Kidney (tissue), 14 donors: ENCODE measurements around the gene EXO1. TPM values are rescaled to one million over a fixed set of nuclear protein-coding genes. Genes with fewer than 3 reads are reported as not detected.

Source experiments
- DNase-seq, 5 donors: peaks; one replicate each; pipeline ENCODE4 v3.0.0-alpha.2; 2013 to 2020
- FAIRE-seq: peaks from 2 replicates; lab custom pipeline; 2012; peaks lifted over from hg19 to GRCh38; lab: Jason Lieb, UNC
- H3K27ac ChIP-seq, 2 donors: one replicate each; pipeline ENCODE4 v1.7.0; 2013; ENCODE audit warnings: low read depth in 2 of 2, low read length in 2 of 2, inconsistent platforms in 1 of 2
- H3K27me3 ChIP-seq: one replicate; pipeline ENCODE4 v1.7.1; 2013; ENCODE audit warnings: low read length, inconsistent platforms; ENCODE audit not compliant: control insufficient read depth, insufficient read depth
- H3K36me3 ChIP-seq, 3 donors: one replicate each; pipeline versions ENCODE4 v1.7.0 to v1.7.1; 2013; ENCODE audit warnings: low read length in 3 of 3, control low read depth in 1 of 3, inconsistent platforms in 1 of 3; ENCODE audit not compliant: insufficient read depth in 3 of 3, control insufficient read depth in 2 of 3
- H3K4me1 ChIP-seq, 3 donors: one replicate each; pipeline versions ENCODE4 v1.7.0 to v1.7.1; 2013; ENCODE audit warnings: low read length in 3 of 3, inconsistent platforms in 1 of 3, low read depth in 1 of 3; ENCODE audit not compliant: control insufficient read depth in 2 of 3, insufficient read depth in 2 of 3
- H3K4me3 ChIP-seq, 3 donors: one replicate each; pipeline versions ENCODE4 v1.7.0 to v1.8.1; 2013; ENCODE audit warnings: low read length in 3 of 3, control low read depth in 1 of 3, inconsistent platforms in 1 of 3
- H3K9ac ChIP-seq, 3 donors: one replicate each; pipeline versions ENCODE4 v1.7.0 to v1.7.1; 2013; ENCODE audit warnings: low read length in 3 of 3, control low read depth in 1 of 3, inconsistent platforms in 1 of 3
- H3K9me3 ChIP-seq, 3 donors: one replicate each; pipeline versions ENCODE4 v1.7.0 to v1.7.1; 2013; ENCODE audit warnings: low read length in 3 of 3, control low read depth in 1 of 3, inconsistent platforms in 1 of 3; ENCODE audit not compliant: control insufficient read depth in 2 of 3, insufficient read depth in 1 of 3
- intact Hi-C: fragments of 100-400 bp; cut with DNase I; formaldehyde crosslinking; loops from one replicate; pipeline ENCODE4 v1.11.1; 2022
- polyA plus RNA-seq: library from polyadenylated mRNA; stranded (reverse); fragments of 350-450 nt; fragmentation: Illumina TruSeq; extraction: RNeasy Lipid Tissue Mini Kit (QIAGEN cat#74804); gene quantifications from one replicate; pipeline ENCODE4 v1.2.3, GENCODE V29; 2014; ENCODE audit warnings: low read depth, low replicate concordance; ENCODE audit not compliant: insufficient read depth
- total RNA-seq: library from RNA; stranded (reverse); fragmentation: NEBNext Ultra II Directional; extraction: Animal tissue kit (Norgen Biotek cat#: 25700); gene quantifications from one replicate; pipeline ENCODE4 v1.2.1, GENCODE V29; 2021
- TF ChIP-seq, protein P1 (sequence below): IDR thresholded peaks from 3 replicates; pipeline ENCODE4 v1.5.1; 2012; ENCODE audit warnings: mild to moderate bottlenecking, moderate library complexity, borderline replicate concordance; ENCODE audit not compliant: insufficient read depth; ENCODE audit errors: extremely low read depth
- donor health status: control.
- donor health status: control.
- donor health status: control.
- donor health status: control.
- donor health status: control.
- donor health status: DM: yes; HTN: yes; CAD: no.
- donor health status: Normal renal cell carcinoma (clear cell type).

Gene EXO1
- total and polyA plus RNA-seq, 2 donors from 2014 or later, result 0.69 TPM; not detected in 1

GRCh38 chr1:241888232-241888631 is 40.2 kb downstream of the EXO1 start:
- intact Hi-C loops, result no loop called here

GRCh38 chr1:241891296-241891695 is 43.3 kb downstream of the EXO1 start:
- FAIRE-seq (no peak), DNase-seq (no peak)
- Histone ChIP-seq H3K9ac (no peak overlapping the region), H3K4me3 (no peak overlapping the region), H3K9me3 (no peaks in the 10 kb centered on the region), H3K36me3 (no peaks in the 10 kb centered on the region), H3K4me1 (no peaks in the 10 kb centered on the region), H3K27me3 (no peaks in the 10 kb centered on the region), H3K27ac (no peak overlapping the region)
- TF ChIP-seq, protein P1, sequence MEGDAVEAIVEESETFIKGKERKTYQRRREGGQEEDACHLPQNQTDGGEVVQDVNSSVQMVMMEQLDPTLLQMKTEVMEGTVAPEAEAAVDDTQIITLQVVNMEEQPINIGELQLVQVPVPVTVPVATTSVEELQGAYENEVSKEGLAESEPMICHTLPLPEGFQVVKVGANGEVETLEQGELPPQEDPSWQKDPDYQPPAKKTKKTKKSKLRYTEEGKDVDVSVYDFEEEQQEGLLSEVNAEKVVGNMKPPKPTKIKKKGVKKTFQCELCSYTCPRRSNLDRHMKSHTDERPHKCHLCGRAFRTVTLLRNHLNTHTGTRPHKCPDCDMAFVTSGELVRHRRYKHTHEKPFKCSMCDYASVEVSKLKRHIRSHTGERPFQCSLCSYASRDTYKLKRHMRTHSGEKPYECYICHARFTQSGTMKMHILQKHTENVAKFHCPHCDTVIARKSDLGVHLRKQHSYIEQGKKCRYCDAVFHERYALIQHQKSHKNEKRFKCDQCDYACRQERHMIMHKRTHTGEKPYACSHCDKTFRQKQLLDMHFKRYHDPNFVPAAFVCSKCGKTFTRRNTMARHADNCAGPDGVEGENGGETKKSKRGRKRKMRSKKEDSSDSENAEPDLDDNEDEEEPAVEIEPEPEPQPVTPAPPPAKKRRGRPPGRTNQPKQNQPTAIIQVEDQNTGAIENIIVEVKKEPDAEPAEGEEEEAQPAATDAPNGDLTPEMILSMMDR, result no peak
- intact Hi-C loops, result no loop called here

More at GRCh38 chr1:241888232-241888631, 40.2 kb downstream of the EXO1 start:
- H3K4me3 ChIP-seq, result peak overlapping the region in 1 of 3 donors; percentile 7
- H3K36me3 ChIP-seq, result no peaks in the 10 kb centered on the region
- no peaks in the 10 kb centered on the region for H3K27me3 ChIP-seq
- FAIRE-seq (no peak), DNase-seq (no peak)
- no peak overlapping the region for H3K9ac ChIP-seq
- TF ChIP-seq, protein P1, result no peak
- no peak overlapping the region for H3K27ac ChIP-seq
- no peaks in the 10 kb centered on the region for H3K9me3 ChIP-seq
- no peaks in the 10 kb centered on the region for H3K4me1 ChIP-seq

DNA sequence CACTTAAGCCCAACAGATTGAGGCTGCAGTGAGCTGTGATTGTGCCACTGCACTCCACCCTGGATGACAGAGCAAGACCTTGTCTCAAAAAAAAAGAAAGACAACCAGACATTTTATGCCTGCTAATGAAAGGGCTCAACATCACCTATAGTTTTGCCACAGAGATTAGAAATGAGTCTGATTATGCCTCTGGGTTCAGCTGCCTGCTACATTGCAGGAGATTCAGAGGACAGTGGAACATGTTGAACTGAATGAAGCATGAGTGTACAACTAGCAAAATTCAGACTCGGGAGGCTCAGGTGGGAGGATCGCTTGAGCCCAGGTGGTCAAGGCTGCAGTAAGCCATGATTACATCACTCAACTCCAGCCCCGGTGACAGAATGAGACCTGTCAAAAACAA is 46.0 kb downstream of the EXO1 start:
- TF ChIP-seq, protein P1, result no peak
- Histone ChIP-seq H3K27ac (no peak overlapping the region), H3K36me3 (no peaks in the 10 kb centered on the region), H3K9me3 (no peaks in the 10 kb centered on the region), H3K9ac (no peak overlapping the region), H3K4me3 (no peak overlapping the region), H3K4me1 (no peaks in the 10 kb centered on the region), H3K27me3 (no peaks in the 10 kb centered on the region)
- DNase-seq, result no peak
- FAIRE-seq, result no peak
- intact Hi-C loops, result no loop called here

DNA sequence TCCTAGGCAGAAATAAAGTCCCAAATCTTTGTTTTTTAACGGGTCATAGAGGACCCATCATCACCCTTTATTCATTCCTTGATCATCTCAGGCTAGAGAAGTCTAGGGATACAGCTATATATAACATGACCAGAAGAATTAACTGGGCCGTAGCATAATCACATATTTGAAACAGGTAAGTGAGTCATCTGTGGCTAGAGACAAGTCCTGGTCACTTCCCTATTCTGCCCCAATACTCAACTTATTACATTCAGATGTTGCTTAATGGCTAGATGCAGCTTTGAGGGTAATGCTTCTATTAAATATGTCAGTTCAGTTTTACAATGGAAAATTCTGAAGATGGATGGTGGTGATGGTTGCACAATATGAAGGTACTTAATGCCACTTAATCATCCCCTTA is 47.0 kb downstream of the EXO1 start:
- H3K36me3 ChIP-seq, result no peaks in the 10 kb centered on the region
- H3K4me3 ChIP-seq, result no peak overlapping the region
- H3K9me3 ChIP-seq, result no peaks in the 10 kb centered on the region
- no peaks in the 10 kb centered on the region for H3K27me3 ChIP-seq
- H3K4me1 ChIP-seq, result no peaks in the 10 kb centered on the region
- TF ChIP-seq, protein P1, result no peak
- DNase-seq, result no peak
- intact Hi-C loops, result no loop called here
- no peak overlapping the region for H3K9ac ChIP-seq
- H3K27ac ChIP-seq, result no peak overlapping the region
- no peak for FAIRE-seq
